SK-N-SH (cell line): ENCODE results near the gene HHLA2.

ENCODE experiments used
- CHD2 ChIP-seq: fragments of 150-350 bp; IDR thresholded peaks from 2 replicates; pipeline ENCODE4 v1.6.1; 2018; ENCODE audit warnings: low read length; ENCODE audit not compliant: partially characterized antibody
- ELF1 ChIP-seq: IDR thresholded peaks from 2 replicates; pipeline ENCODE4 v1.4.0; 2012
- EP300 ChIP-seq, 2 experiments: IDR thresholded peaks; 2 replicates each; pipeline versions ENCODE4 v1.4.0 to v1.6.1; 2012; ENCODE audit warnings: borderline replicate concordance in 1 of 2, low read depth in 1 of 2, low read length in 1 of 2
- JUND ChIP-seq: IDR thresholded peaks from 2 replicates; pipeline ENCODE4 v1.4.0; 2012
- MXI1 ChIP-seq: IDR thresholded peaks from 2 replicates; pipeline ENCODE4 v1.6.1; 2012; ENCODE audit warnings: mild to moderate bottlenecking, low read depth, low read length, improper control_type of control experiment
- SIN3A ChIP-seq: IDR thresholded peaks from 2 replicates; pipeline ENCODE4 v1.6.1; 2012; ENCODE audit warnings: low read depth, mild to moderate bottlenecking, low read length, moderate library complexity, borderline replicate concordance
- TF ChIP-seq, protein P1 (sequence below): IDR thresholded peaks from 2 replicates; pipeline ENCODE4 v1.6.1; 2012; ENCODE audit warnings: mild to moderate bottlenecking, low read depth, low read length, moderate library complexity
- TF ChIP-seq, protein P2 (sequence below): IDR thresholded peaks from 2 replicates; pipeline ENCODE4 v1.4.0; 2012; ENCODE audit warnings: low read depth, borderline replicate concordance
- TF ChIP-seq, protein P3 (sequence below): fragments of 200-600 bp; sonication (generic); IDR thresholded peaks from 2 replicates; pipeline ENCODE4 v1.6.1; 2017; ENCODE audit warnings: antibody characterized with exemption, mild to moderate bottlenecking, moderate library complexity
- TF ChIP-seq, protein P4 (sequence below): IDR thresholded peaks from 2 replicates; pipeline ENCODE4; 2012

DNA sequence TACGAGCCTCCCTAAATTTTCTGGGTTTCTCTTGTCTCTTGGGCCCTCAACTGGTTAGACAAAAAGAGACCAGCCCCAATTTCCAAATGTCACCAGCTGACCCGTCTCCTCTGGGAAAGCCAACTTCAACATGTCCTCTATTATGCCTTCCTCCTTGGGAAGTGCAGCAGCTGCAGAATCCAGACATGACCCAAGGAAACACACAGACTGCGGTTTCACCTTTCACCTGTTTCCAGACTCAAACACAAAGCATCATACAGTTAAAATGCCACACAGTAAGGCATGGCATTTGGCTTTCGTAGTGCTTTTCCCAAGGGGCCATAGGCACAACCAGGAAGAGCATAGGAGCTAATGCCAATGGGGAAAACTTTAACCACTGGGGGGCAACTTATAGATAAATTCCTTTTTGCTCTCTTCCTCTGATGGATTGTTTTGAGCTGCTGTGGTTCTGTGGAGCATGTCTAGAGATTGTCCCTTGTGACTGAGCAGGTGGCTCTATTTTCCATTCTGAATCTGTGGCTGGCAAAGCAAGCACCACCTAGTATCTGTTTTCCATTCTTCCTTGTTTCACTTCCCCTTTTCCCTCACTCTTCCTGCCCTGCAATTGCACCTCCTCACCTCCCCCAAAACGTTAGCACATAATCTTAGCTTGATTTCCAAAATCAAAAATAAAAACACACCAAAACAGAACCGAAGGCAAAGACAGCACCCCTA lies 49.3 kb downstream of the HHLA2 start:
- TF ChIP-seq, protein P1, sequence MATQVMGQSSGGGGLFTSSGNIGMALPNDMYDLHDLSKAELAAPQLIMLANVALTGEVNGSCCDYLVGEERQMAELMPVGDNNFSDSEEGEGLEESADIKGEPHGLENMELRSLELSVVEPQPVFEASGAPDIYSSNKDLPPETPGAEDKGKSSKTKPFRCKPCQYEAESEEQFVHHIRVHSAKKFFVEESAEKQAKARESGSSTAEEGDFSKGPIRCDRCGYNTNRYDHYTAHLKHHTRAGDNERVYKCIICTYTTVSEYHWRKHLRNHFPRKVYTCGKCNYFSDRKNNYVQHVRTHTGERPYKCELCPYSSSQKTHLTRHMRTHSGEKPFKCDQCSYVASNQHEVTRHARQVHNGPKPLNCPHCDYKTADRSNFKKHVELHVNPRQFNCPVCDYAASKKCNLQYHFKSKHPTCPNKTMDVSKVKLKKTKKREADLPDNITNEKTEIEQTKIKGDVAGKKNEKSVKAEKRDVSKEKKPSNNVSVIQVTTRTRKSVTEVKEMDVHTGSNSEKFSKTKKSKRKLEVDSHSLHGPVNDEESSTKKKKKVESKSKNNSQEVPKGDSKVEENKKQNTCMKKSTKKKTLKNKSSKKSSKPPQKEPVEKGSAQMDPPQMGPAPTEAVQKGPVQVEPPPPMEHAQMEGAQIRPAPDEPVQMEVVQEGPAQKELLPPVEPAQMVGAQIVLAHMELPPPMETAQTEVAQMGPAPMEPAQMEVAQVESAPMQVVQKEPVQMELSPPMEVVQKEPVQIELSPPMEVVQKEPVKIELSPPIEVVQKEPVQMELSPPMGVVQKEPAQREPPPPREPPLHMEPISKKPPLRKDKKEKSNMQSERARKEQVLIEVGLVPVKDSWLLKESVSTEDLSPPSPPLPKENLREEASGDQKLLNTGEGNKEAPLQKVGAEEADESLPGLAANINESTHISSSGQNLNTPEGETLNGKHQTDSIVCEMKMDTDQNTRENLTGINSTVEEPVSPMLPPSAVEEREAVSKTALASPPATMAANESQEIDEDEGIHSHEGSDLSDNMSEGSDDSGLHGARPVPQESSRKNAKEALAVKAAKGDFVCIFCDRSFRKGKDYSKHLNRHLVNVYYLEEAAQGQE, result no peak
- no peak for TF ChIP-seq ELF1
- TF ChIP-seq, protein P2, sequence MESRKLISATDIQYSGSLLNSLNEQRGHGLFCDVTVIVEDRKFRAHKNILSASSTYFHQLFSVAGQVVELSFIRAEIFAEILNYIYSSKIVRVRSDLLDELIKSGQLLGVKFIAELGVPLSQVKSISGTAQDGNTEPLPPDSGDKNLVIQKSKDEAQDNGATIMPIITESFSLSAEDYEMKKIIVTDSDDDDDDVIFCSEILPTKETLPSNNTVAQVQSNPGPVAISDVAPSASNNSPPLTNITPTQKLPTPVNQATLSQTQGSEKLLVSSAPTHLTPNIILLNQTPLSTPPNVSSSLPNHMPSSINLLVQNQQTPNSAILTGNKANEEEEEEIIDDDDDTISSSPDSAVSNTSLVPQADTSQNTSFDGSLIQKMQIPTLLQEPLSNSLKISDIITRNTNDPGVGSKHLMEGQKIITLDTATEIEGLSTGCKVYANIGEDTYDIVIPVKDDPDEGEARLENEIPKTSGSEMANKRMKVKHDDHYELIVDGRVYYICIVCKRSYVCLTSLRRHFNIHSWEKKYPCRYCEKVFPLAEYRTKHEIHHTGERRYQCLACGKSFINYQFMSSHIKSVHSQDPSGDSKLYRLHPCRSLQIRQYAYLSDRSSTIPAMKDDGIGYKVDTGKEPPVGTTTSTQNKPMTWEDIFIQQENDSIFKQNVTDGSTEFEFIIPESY, result no peak
- TF ChIP-seq, protein P3, sequence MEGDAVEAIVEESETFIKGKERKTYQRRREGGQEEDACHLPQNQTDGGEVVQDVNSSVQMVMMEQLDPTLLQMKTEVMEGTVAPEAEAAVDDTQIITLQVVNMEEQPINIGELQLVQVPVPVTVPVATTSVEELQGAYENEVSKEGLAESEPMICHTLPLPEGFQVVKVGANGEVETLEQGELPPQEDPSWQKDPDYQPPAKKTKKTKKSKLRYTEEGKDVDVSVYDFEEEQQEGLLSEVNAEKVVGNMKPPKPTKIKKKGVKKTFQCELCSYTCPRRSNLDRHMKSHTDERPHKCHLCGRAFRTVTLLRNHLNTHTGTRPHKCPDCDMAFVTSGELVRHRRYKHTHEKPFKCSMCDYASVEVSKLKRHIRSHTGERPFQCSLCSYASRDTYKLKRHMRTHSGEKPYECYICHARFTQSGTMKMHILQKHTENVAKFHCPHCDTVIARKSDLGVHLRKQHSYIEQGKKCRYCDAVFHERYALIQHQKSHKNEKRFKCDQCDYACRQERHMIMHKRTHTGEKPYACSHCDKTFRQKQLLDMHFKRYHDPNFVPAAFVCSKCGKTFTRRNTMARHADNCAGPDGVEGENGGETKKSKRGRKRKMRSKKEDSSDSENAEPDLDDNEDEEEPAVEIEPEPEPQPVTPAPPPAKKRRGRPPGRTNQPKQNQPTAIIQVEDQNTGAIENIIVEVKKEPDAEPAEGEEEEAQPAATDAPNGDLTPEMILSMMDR, result no peak
- TF ChIP-seq SIN3A, result no peak
- TF ChIP-seq, protein P4, sequence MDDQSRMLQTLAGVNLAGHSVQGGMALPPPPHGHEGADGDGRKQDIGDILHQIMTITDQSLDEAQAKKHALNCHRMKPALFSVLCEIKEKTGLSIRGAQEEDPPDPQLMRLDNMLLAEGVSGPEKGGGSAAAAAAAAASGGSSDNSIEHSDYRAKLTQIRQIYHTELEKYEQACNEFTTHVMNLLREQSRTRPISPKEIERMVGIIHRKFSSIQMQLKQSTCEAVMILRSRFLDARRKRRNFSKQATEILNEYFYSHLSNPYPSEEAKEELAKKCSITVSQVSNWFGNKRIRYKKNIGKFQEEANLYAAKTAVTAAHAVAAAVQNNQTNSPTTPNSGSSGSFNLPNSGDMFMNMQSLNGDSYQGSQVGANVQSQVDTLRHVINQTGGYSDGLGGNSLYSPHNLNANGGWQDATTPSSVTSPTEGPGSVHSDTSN, result no peak
- no peak for TF ChIP-seq MXI1
- TF ChIP-seq CHD2, result no peak
- no peak for TF ChIP-seq JUND
- no peak for TF ChIP-seq EP300 (IDR thresholded peaks at IDR 0.05; ENCODE audit: borderline replicate concordance in 1 of 2, low read depth in 1 of 2, low read length in 1 of 2)
